Activated CD8-positive, alpha-beta T cell treated with anti-CD3 and anti-CD28 coated beads, Interleukin-2, amount 10 ng/mL, durations not matched to agents 7 days and 5 days (primary cell): ENCODE data around the gene FNIP1. TPM values are rescaled to one million over a fixed set of nuclear protein-coding genes. Genes with fewer than 3 reads are reported as not detected.
A peak's percentile ranks its signal among the peaks of the same experiment; 100 is the strongest.

Experiments
- ATAC-seq: fragments of 150-1000 bp; cut with Tn5 transposase; one replicate; pipeline ENCODE4 v1.10.0; 2021; ENCODE audit warnings: moderate library complexity
- CTCF ChIA-PET: fragments of 350-600 bp; sonication (Branson Sonifier 250); formaldehyde crosslinking; loops from one replicate; lab custom pipeline; 2021; ENCODE audit warnings: antibody characterized with exemption; lab: Charles Lee
- POLR2A ChIA-PET: fragments of 350-600 bp; sonication (Branson Sonifier 250); formaldehyde crosslinking; loops from one replicate; lab custom pipeline; 2021; ENCODE audit warnings: antibody characterized with exemption; lab: Charles Lee
- DNase-seq: peaks from one replicate; pipeline ENCODE4 v3.0.0-alpha.2; 2020
- H3K27ac Mint-ChIP-seq: one replicate; pipeline ENCODE4 v1.8.0; 2021; ENCODE audit warnings: mild to moderate bottlenecking, mixed read lengths
- H3K27me3 Mint-ChIP-seq: one replicate; pipeline ENCODE4 v1.8.0; 2021; ENCODE audit warnings: low read depth, mixed read lengths
- H3K36me3 Mint-ChIP-seq: one replicate; pipeline ENCODE4 v1.8.0; 2021; ENCODE audit warnings: low read depth, mixed read lengths
- H3K4me1 Mint-ChIP-seq: one replicate; pipeline ENCODE4 v1.8.0; 2021; ENCODE audit warnings: low read depth, mixed read lengths
- H3K4me3 Mint-ChIP-seq: one replicate; pipeline ENCODE4 v1.8.0; 2021; ENCODE audit warnings: mild to moderate bottlenecking, mixed read lengths
- H3K9me3 Mint-ChIP-seq: one replicate; pipeline ENCODE4 v1.8.0; 2022; ENCODE audit warnings: mixed read lengths; ENCODE audit not compliant: insufficient read depth
- total RNA-seq, 2 experiments: library from RNA; stranded (reverse); gene quantifications; one replicate each; pipeline ENCODE4 v1.2.3, GENCODE V29; 2021

FNIP1 gene
- total RNA-seq, 2 experiments from 2014 or later = 25.5 to 26.7 TPM

DNA sequence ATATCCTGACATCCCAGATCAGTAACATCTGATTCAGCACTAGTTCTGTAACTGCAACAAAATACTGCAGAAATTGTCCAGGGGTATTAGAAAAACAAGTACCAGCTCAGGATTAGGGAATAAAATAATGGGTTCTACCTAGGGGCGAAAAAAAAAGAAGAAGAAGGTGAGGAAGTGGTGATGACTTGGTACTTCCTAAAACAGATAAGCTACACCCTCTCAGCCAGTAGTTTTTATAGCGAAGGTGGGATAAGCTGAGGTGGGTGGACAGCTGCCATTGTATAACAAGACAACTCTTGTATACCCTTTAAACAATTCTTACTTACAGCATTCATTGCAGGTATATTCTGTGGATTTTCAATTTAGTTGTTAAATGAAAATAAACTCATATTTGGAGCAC, 180.9 kb downstream of the FNIP1 start:
- Mint-ChIP-seq H3K27ac (no peak overlapping the region), H3K9me3 (peaks cover 8% of the 10 kb centered on the region), H3K36me3 (peaks cover 35% of the 10 kb centered on the region), H3K27me3 (no peaks in the 10 kb centered on the region), H3K4me3 (no peak overlapping the region), H3K4me1 (peaks cover 34% of the 10 kb centered on the region)
- ATAC-seq (no peak), DNase-seq (no peak)
- POLR2A ChIA-PET = no interaction called here
- CTCF ChIA-PET = interaction anchor here (1.0 to 1.4 kb wide), 3 partner anchors 24 to 181 kb away, joined by 3 to 5 read pairs (median 3); partner anchors contain the start of gene FNIP1

DNA sequence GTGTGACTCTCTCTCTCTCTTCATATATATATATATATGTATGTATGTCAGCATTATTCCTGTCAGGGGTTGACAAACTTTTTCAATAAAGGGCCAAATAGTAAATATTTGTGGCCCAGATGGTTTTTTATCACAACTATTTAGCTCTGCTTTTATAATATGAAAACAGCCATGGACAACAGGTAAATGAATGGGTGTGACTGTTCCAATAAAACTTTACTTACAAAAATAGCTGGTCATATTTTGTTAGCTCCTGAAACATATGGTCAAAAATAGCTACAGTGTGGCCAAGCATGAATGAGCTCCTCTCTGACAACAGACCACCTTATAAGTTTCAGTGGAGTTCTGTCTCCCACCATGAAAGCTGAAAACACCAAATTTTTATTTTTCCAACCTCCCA, 183.4 kb downstream of the FNIP1 start:
- no peak overlapping the region for H3K27ac Mint-ChIP-seq
- CTCF ChIA-PET = interaction anchor here (0.9 to 1.1 kb wide), 2 partner anchors 9 to 450 kb away, joined by 4 read pairs; no protein-coding TSS in a partner anchor
- peaks cover 8% of the 10 kb centered on the region for H3K9me3 Mint-ChIP-seq
- H3K36me3 Mint-ChIP-seq = peaks cover 42% of the 10 kb centered on the region
- H3K4me3 Mint-ChIP-seq = no peak overlapping the region
- ATAC-seq (no peak), DNase-seq (no peak)
- POLR2A ChIA-PET = no interaction called here
- H3K27me3 Mint-ChIP-seq = no peaks in the 10 kb centered on the region
- peaks cover 36% of the 10 kb centered on the region for H3K4me1 Mint-ChIP-seq

DNA sequence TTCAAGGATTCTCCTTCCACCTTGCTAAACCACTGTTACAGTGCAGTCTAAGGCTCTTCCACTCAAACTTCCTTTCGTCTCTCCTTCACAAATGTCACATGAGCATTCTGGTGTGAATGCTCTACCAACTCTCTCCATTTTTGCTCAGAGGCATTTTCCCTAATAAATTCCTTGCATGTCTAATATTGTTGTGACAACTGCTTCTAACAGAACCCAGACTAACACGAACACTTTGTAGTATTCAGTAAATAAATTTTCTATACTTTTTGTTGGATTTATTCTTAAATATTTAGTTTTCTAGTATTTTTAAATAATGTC, 185.8 kb downstream of the FNIP1 start:
- POLR2A ChIA-PET = interaction anchor here (0.6 kb wide), 1 partner anchor 157 kb away, joined by 3 read pairs; no protein-coding TSS in a partner anchor
- H3K4me1 Mint-ChIP-seq = peaks cover 34% of the 10 kb centered on the region
- H3K9me3 Mint-ChIP-seq = peaks cover 8% of the 10 kb centered on the region
- no peak overlapping the region for H3K27ac Mint-ChIP-seq
- no peak for DNase-seq
- H3K4me3 Mint-ChIP-seq = no peak overlapping the region
- H3K27me3 Mint-ChIP-seq = no peaks in the 10 kb centered on the region
- peaks cover 34% of the 10 kb centered on the region for H3K36me3 Mint-ChIP-seq
- CTCF ChIA-PET = no interaction called here
- no peak for ATAC-seq

DNA sequence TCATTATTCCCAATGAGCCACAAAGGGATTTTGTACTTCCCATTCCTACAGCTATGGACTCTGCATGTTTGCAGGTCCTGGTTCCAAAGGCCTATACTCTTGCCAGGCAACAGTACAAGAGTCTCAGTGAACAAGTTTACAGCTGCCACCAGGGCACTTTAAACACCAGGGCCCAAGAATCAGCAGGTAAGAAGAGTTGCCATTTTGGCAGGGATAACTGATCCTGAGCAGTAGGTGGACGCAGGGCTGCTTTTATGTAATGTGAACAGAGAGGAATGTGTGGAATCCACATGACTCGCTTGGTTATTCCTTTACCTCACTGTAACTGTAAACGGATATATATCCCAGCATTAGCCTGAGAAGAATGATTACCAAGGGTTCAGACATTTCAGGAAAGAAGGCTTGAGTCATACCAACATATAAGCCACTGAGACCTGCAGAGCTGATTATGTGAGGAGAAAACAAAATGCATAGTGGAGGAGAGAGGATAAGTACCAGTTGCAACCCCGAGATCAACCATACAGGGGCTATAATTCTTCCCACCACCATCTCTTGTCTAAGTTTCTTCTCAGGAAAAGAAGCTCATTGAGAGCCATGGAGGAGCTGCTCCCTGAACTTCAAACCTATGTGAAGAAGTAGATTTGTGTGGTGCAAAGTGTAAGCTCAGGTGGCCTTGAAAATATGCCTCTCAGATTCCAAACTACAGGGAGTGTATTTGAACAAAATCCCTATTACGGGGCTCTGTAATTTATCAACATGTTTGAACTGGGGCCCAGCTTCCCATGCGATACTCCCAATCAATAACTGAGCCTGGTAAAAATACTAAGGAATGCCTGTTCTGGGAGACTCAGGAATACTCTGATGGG, 186.4 kb downstream of the FNIP1 start:
- Mint-ChIP-seq H3K27me3 (no peaks in the 10 kb centered on the region), H3K9me3 (peaks cover 8% of the 10 kb centered on the region), H3K4me1 (peaks cover 33% of the 10 kb centered on the region), H3K4me3 (no peak overlapping the region), H3K27ac (no peak overlapping the region), H3K36me3 (peaks cover 30% of the 10 kb centered on the region)
- ATAC-seq (no peak), DNase-seq (peak; percentile 8)
- ChIA-PET CTCF (no interaction called here), POLR2A (interaction anchor here (0.6 kb wide), 1 partner anchor 158 kb away, joined by 3 read pairs; no protein-coding TSS in a partner anchor)

DNA sequence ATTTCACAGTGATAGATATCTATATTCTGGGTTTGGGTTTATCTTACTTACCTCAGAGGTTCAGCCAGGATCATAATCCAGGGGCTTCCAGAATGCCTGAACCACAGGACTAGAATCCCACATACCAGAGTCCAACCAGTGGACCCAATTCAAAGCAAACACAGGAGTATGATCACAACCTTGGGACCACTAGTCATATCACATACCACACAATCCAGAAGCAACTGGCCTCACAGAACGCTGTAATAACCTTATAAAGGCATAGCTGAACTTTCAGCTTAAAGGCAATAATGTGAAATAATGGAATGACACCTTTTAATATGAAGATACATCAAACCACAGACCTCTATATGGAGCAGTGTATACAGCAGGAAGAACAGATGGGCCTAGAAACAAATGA, 187.0 kb downstream of the FNIP1 start:
- peaks cover 26% of the 10 kb centered on the region for H3K36me3 Mint-ChIP-seq
- no peaks in the 10 kb centered on the region for H3K27me3 Mint-ChIP-seq
- ATAC-seq (no peak), DNase-seq (no peak)
- H3K4me1 Mint-ChIP-seq = peaks cover 35% of the 10 kb centered on the region
- POLR2A ChIA-PET = no interaction called here
- no peak overlapping the region for H3K4me3 Mint-ChIP-seq
- H3K9me3 Mint-ChIP-seq = peaks cover 4% of the 10 kb centered on the region
- H3K27ac Mint-ChIP-seq = no peak overlapping the region
- CTCF ChIA-PET = no interaction called here

DNA sequence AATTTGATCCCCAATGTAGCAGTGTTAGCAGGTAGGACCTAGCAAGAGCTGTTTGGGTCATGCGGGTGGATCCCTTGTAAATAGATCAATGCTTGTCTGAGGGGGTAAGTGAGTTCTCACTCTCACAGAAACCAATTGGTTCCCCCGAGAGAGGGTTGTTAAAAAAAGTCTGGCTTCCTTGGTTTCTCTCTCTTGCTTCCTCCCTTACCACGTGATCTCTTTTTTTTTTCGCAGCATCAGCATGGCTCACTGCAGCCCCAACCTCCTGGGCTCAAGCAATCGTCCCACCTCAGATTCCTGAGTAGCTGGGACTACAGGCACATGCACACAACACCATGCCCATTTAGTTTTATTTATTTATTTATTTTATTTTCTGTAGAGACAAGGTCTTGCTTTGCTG, 188.2 kb downstream of the FNIP1 start:
- CTCF ChIA-PET = no interaction called here
- no peaks in the 10 kb centered on the region for H3K27me3 Mint-ChIP-seq
- peaks cover 21% of the 10 kb centered on the region for H3K36me3 Mint-ChIP-seq
- H3K27ac Mint-ChIP-seq = peak overlapping the region; percentile 73
- no peak overlapping the region for H3K4me3 Mint-ChIP-seq
- DNase-seq (no peak), ATAC-seq (no peak)
- POLR2A ChIA-PET = no interaction called here
- peaks cover 2% of the 10 kb centered on the region for H3K9me3 Mint-ChIP-seq
- peaks cover 36% of the 10 kb centered on the region for H3K4me1 Mint-ChIP-seq

DNA sequence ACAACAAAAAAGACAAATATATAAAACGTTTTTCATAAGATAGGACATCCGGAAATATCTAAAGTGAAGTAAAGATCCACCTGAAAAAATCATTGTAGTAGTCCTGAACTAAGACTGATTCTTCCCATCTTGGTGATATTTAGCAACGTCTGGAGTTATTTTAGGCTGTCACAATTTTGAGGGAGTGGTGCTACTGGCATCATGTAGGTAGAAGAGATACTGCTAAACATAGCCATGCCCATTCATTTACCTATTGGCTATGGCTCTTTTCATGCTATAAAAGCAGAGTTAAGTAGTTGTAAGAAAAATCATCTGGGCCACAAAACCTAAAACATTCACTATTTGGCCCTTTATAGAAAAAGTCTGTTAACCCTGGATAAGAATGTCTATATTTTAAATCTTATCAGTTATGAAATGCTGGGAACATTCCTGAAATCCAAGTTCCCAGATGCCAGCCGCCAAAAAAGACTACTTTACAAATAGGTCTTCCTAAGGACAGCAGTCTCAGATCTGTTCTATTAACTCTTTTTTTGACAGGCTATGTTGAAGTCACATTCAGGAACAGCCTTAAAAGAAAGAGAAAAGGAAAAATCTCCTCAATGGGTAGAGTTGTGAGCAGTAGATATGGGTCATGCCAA, 188.8 kb downstream of the FNIP1 start:
- POLR2A ChIA-PET = no interaction called here
- Mint-ChIP-seq H3K27ac (peak overlapping the region; percentile 73), H3K36me3 (peaks cover 20% of the 10 kb centered on the region), H3K27me3 (no peaks in the 10 kb centered on the region), H3K4me1 (peaks cover 36% of the 10 kb centered on the region), H3K4me3 (no peak overlapping the region), H3K9me3 (no peaks in the 10 kb centered on the region)
- ATAC-seq = no peak
- no peak for DNase-seq
- CTCF ChIA-PET = no interaction called here

DNA sequence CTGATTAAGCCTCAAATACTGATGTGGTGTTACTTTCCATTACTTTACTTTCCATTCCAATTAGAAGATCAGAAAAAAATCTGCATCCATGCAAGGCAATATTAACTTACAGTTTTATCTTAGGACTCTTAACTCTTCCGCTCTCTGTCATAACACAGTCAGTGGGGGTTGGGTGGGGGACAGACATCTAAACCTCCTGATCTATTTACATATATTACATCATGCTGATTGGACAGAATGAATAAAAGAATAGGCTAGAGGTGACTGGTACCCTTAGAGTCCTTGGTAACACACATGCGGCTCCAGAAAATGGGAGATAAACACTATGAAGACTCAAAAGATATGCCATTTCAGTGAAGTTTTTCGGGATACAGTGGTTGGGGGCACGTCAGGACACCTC, 189.4 kb downstream of the FNIP1 start:
- Mint-ChIP-seq H3K36me3 (peaks cover 22% of the 10 kb centered on the region), H3K9me3 (no peaks in the 10 kb centered on the region), H3K27me3 (no peaks in the 10 kb centered on the region), H3K4me1 (peaks cover 36% of the 10 kb centered on the region), H3K27ac (no peak overlapping the region), H3K4me3 (no peak overlapping the region)
- CTCF ChIA-PET = no interaction called here
- ATAC-seq = no peak
- POLR2A ChIA-PET = no interaction called here
- DNase-seq = no peak

DNA sequence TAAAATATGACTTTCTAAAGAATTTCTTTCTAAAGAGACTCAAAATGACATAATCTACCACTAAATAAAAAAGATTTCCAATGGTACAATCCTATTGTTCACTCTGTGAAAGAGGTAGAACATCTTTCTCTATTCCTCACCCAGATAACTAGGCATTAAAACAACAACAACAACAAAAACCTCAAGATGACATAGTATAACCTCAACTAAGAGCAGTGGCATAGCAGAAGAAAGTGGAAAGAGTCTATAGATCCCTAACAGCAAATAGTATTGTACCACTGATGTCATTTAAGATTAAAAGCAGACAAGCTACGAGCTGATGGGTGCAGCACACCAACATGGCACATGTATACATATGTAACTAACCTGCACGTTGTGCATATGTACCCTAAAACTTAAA, 191.7 kb downstream of the FNIP1 start:
- CTCF ChIA-PET = interaction anchor here (1.7 kb wide), 2 partner anchors 16 to 23 kb away, joined by 6 read pairs; no protein-coding TSS in a partner anchor
- peaks cover 24% of the 10 kb centered on the region for H3K36me3 Mint-ChIP-seq
- H3K27ac Mint-ChIP-seq = no peak overlapping the region
- DNase-seq (no peak), ATAC-seq (peak; percentile 33)
- POLR2A ChIA-PET = no interaction called here
- H3K4me3 Mint-ChIP-seq = no peak overlapping the region
- H3K4me1 Mint-ChIP-seq = peaks cover 33% of the 10 kb centered on the region
- H3K27me3 Mint-ChIP-seq = no peaks in the 10 kb centered on the region
- no peaks in the 10 kb centered on the region for H3K9me3 Mint-ChIP-seq

DNA sequence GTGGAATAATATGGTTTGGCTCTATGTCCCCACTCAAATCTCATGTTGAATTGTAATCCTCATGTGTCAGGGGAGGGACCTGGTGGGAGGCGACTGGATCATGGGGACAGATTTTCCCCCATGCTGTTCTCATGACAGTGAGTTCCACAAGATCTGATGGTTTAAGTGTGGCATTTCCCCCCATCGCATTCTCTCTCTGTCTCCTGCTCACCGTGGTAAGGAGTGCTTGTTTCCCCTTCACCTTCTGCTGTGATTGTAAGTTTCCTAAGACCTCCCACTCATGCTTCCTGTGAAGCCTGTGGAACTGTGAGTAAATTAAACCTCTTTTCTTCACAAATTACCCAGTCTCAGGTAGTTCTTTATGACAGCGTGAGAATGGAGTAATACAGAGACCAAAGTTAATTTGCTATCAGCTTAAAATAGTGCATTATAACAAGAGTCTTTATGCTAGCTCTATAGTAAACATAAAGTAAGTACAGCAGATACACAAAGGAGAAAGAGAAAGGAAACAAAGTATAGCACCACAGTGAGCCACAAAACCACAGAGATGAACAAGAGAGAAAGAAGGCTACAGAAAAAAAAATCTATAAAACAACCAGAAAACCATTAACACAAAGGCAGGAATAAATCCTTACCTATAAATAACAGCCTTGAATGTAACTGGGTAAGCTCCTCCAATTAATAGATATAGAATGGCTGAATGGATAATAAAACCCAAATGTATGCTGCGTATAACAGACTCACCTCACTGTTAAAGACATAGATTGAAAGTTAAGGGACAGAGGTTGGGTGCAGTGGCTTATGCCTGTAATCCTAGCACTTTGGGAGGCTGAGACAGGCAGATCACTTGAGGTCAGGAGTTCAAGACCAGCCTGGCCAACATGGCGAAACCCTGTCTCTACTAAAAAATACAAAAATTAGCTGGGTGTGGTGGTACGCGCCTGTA, 201.5 kb downstream of the FNIP1 start:
- H3K4me3 Mint-ChIP-seq = peak overlapping the region; percentile 53
- CTCF ChIA-PET = interaction anchor here (0.7 to 2.9 kb wide), 4 partner anchors 37 to 468 kb away, joined by 3 to 13 read pairs (median 4); partner anchors contain the start of gene FNIP1
- no peaks in the 10 kb centered on the region for H3K27me3 Mint-ChIP-seq
- peaks cover 48% of the 10 kb centered on the region for H3K36me3 Mint-ChIP-seq
- ATAC-seq = peak; percentile 92
- H3K4me1 Mint-ChIP-seq = peaks cover 38% of the 10 kb centered on the region
- H3K9me3 Mint-ChIP-seq = no peaks in the 10 kb centered on the region
- POLR2A ChIA-PET = interaction anchor here (0.5 to 1.2 kb wide), 3 partner anchors 40 to 202 kb away, joined by 3 to 5 read pairs (median 3); partner anchors contain the start of gene FNIP1
- DNase-seq = peak; percentile 59
- peak overlapping the region; percentile 88 for H3K27ac Mint-ChIP-seq

DNA sequence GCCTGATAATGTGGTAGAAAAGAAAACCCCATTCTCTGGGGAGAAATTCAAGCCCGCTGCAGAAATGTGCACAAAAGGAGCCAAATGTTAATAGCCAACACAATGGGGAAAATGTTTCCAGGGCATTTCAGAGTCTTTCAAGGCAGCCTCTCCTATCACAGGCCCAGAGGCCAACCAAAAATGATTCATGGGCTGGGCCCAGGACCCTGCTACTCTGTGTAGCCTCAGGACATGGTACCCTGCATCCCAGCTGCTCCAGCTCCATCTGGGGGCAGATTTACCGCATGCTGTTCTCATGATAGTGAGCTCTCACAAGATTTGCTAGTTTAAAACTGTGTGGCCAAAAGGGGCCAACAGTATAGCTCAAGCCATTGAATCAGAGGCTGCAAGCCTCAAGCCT, 202.9 kb downstream of the FNIP1 start:
- CTCF ChIA-PET = interaction anchor here (1.7 to 2.9 kb wide), 2 partner anchors 414 to 471 kb away, joined by 5 to 13 read pairs; no protein-coding TSS in a partner anchor
- H3K27me3 Mint-ChIP-seq = no peaks in the 10 kb centered on the region
- POLR2A ChIA-PET = no interaction called here
- no peak overlapping the region for H3K4me3 Mint-ChIP-seq
- H3K4me1 Mint-ChIP-seq = peaks cover 43% of the 10 kb centered on the region
- peaks cover 43% of the 10 kb centered on the region for H3K36me3 Mint-ChIP-seq
- no peak for ATAC-seq
- peak overlapping the region; percentile 88 for H3K27ac Mint-ChIP-seq
- DNase-seq = no peak
- no peaks in the 10 kb centered on the region for H3K9me3 Mint-ChIP-seq
